Measurements from ENCODE around the gene RETREG3. TPM values are rescaled to one million over a fixed set of nuclear protein-coding genes. Genes with fewer than 3 reads are reported as not detected.

RETREG3 gene
- polyA plus RNA-seq, 1 donor from 2014 or later: 34.6 TPM

DNA sequence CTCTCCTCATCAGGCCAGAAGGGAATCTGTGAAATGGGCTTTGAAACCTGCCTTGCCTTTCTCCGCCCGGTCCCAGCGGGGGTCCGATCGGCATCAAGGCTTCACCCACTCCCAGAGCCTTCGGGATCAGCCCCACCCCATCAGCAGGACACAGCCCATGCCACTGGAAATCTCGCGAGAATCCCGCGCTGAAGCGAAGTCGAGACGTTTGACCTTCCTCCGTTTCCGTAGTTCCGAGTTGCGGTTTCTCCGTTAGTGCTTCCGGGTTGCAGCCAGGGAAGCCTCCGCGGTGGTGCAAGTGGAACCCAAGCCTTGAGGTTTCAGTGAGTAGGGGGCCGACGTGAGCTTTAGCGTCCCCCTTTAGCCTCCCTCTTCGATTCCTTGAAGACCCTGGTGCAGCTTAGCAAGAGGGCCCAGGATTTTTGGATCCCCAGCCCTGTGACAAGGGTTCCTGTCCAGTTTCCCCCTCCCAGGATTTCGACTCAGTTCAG is 47.2 kb downstream of the RETREG3 start, which contains the start of gene COASY:
TSS of gene COASY (plus strand) at position 252 of the 491 bp plus-strand sequence. CDS start 475 bp downstream, outside the sequence.
- H3K9me3 ChIP-seq (ENCODE audit: low read length): no peaks in the 10 kb centered on the region
- H3K4me2 ChIP-seq (ENCODE audit: low read length): peak within 1 kb of the TSS; percentile 76
- H3F3A ChIP-seq (ENCODE audit: insufficient read depth, low read length, poor library complexity, severe bottlenecking): no peaks in the 10 kb centered on the region
- peaks cover 10% of the 10 kb centered on the region for H3K79me2 ChIP-seq (replicated peaks; ENCODE audit: insufficient read depth, low read length)
- H3K9ac ChIP-seq (ENCODE audit: low read length): peak within 1 kb of the TSS; percentile 84
- H3K9me2 ChIP-seq (ENCODE audit: insufficient read depth, low read length): no peaks in the 10 kb centered on the region
- TF ChIP-seq, protein P1, sequence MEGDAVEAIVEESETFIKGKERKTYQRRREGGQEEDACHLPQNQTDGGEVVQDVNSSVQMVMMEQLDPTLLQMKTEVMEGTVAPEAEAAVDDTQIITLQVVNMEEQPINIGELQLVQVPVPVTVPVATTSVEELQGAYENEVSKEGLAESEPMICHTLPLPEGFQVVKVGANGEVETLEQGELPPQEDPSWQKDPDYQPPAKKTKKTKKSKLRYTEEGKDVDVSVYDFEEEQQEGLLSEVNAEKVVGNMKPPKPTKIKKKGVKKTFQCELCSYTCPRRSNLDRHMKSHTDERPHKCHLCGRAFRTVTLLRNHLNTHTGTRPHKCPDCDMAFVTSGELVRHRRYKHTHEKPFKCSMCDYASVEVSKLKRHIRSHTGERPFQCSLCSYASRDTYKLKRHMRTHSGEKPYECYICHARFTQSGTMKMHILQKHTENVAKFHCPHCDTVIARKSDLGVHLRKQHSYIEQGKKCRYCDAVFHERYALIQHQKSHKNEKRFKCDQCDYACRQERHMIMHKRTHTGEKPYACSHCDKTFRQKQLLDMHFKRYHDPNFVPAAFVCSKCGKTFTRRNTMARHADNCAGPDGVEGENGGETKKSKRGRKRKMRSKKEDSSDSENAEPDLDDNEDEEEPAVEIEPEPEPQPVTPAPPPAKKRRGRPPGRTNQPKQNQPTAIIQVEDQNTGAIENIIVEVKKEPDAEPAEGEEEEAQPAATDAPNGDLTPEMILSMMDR (IDR thresholded peaks at IDR 0.05; ENCODE audit: poor library complexity, severe bottlenecking): no peak
- TF ChIP-seq TAF1 (IDR thresholded peaks at IDR 0.05; ENCODE audit: low read depth): peak; percentile 37
- no peak for TF ChIP-seq EP300 (conservative IDR thresholded peaks at IDR 0.05; ENCODE audit: poor library complexity, severe bottlenecking)
- TF ChIP-seq RAD21 (conservative IDR thresholded peaks at IDR 0.05): no peak
- no peak for TF ChIP-seq REST (IDR thresholded peaks at IDR 0.05; ENCODE audit: borderline replicate concordance)
- TF ChIP-seq SMC3 (conservative IDR thresholded peaks at IDR 0.05; ENCODE audit: poor library complexity): peak; percentile 20
- TF ChIP-seq EZH2 (IDR thresholded peaks at IDR 0.05; ENCODE audit: borderline replicate concordance, insufficient read depth, low read length, poor library complexity, severe bottlenecking): no peak
- TF ChIP-seq MXI1 (conservative IDR thresholded peaks at IDR 0.05; ENCODE audit: poor library complexity, severe bottlenecking): peak; percentile 77
- peak; percentile 86 for TF ChIP-seq POLR2AphosphoS5 (IDR thresholded peaks at IDR 0.05)
- H3K36me3 ChIP-seq (ENCODE audit: insufficient read depth, low read length): no peaks in the 10 kb centered on the region
- peak within 1 kb of the TSS; percentile 93 for H3K4me3 ChIP-seq (ENCODE audit: low read length)
- H2AFZ ChIP-seq (ENCODE audit: low read depth, low read length): peak within 1 kb of the TSS; percentile 62
- no peaks in the 10 kb centered on the region for H3K27me3 ChIP-seq (ENCODE audit: insufficient read depth, low read depth, low read length)
- H3K27ac ChIP-seq (ENCODE audit: low read length): peak within 1 kb of the TSS; percentile 81
- no peaks in the 10 kb centered on the region for H4K20me1 ChIP-seq (ENCODE audit: insufficient read depth)

DNA sequence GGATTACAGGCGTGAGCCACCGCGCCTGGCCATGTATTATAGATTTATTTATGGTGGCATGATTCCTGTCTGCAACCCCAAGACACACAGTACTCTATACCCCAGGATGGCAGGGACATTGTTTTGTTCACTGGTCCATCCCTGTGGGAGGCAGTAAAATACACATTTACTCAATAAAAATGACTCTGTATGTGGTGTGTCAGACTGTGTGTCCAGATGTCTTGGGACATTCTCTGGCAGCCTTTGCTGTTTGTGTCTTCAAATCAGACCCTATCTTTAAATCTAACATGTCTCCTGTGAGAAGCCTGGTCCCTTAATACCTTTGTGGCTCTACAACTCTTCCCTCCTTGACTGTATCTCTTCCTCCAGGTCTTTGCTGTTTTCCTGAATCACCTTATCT is 48.9 kb downstream of the RETREG3 start:
- Histone ChIP-seq H2AFZ (ENCODE audit: low read depth, low read length) (no peak overlapping the region), H3K36me3 (ENCODE audit: insufficient read depth, low read length) (no peaks in the 10 kb centered on the region), H3K9ac (ENCODE audit: low read length) (no peak overlapping the region), H3K9me3 (ENCODE audit: low read length) (no peaks in the 10 kb centered on the region), H3K4me3 (ENCODE audit: low read length) (no peak overlapping the region), H3F3A (ENCODE audit: insufficient read depth, low read length, poor library complexity, severe bottlenecking) (no peaks in the 10 kb centered on the region), H3K27me3 (ENCODE audit: insufficient read depth, low read depth, low read length) (no peaks in the 10 kb centered on the region), H3K4me2 (ENCODE audit: low read length) (no peak overlapping the region), H3K9me2 (ENCODE audit: insufficient read depth, low read length) (no peaks in the 10 kb centered on the region), H3K27ac (ENCODE audit: low read length) (no peak overlapping the region), H3K79me2 (replicated peaks; ENCODE audit: insufficient read depth, low read length) (peaks cover 10% of the 10 kb centered on the region), H4K20me1 (ENCODE audit: insufficient read depth) (no peaks in the 10 kb centered on the region)
- no peak for TF ChIP-seq MXI1 (conservative IDR thresholded peaks at IDR 0.05; ENCODE audit: poor library complexity, severe bottlenecking)
- no peak for TF ChIP-seq EZH2 (IDR thresholded peaks at IDR 0.05; ENCODE audit: borderline replicate concordance, insufficient read depth, low read length, poor library complexity, severe bottlenecking)
- TF ChIP-seq, protein P1 (IDR thresholded peaks at IDR 0.05; ENCODE audit: poor library complexity, severe bottlenecking): no peak
- no peak for TF ChIP-seq POLR2AphosphoS5 (IDR thresholded peaks at IDR 0.05)
- no peak for TF ChIP-seq REST (IDR thresholded peaks at IDR 0.05; ENCODE audit: borderline replicate concordance)
- TF ChIP-seq RAD21 (conservative IDR thresholded peaks at IDR 0.05): no peak

All from neural cell (in vitro differentiated cells).